GM18505 (cell line): ENCODE data around the gene COG8.

Experiments
- ATAC-seq: cut with Tn5 transposase; IDR thresholded peaks from one replicate; pipeline ENCODE4 v1.9.1; 2021; ENCODE audit not compliant: unreplicated experiment
- POLR2A ChIP-seq: IDR thresholded peaks from 4 replicates; pipeline ENCODE4 v1.6.1; 2011; ENCODE audit warnings: borderline replicate concordance; ENCODE audit not compliant: insufficient read depth, insufficient read length; ENCODE audit errors: extremely low read depth

The COG8 gene

GRCh38 chr16:69319826-69320739 is 19.3 kb downstream of the COG8 start:
- no peak for TF ChIP-seq POLR2A

GRCh38 chr16:69319381-69319780 is 20.0 kb downstream of the COG8 start:
- no peak for ATAC-seq
- TF ChIP-seq POLR2A = no peak

More at GRCh38 chr16:69319826-69320739, 19.3 kb downstream of the COG8 start:
- ATAC-seq = no peak

GRCh38 chr16:69318911-69319289 is 20.5 kb downstream of the COG8 start:
- no peak for ATAC-seq
- TF ChIP-seq POLR2A = no peak

GRCh38 chr16:69318177-69318910 is 21.0 kb downstream of the COG8 start:
- no peak for ATAC-seq
- TF ChIP-seq POLR2A = no peak

- TF ChIP-seq POLR2A = no peak
- ATAC-seq = no peak
Observed at GRCh38 chr16:69316595-69317034, 22.7 kb downstream of the COG8 start.

- no peak for ATAC-seq
- no peak for TF ChIP-seq POLR2A
Observed at GRCh38 chr16:69315486-69316311, 23.7 kb downstream of the COG8 start.

- no peak for TF ChIP-seq POLR2A
- ATAC-seq = no peak
Observed at GRCh38 chr16:69314534-69314933, 24.8 kb downstream of the COG8 start.

GRCh38 chr16:69313469-69313868 is 25.9 kb downstream of the COG8 start:
- TF ChIP-seq POLR2A = no peak
- no peak for ATAC-seq

GRCh38 chr16:69311533-69312387 is 27.6 kb downstream of the COG8 start:
- peak; percentile 45 for ATAC-seq
- TF ChIP-seq POLR2A = no peak

GRCh38 chr16:69310653-69311532 is 28.5 kb downstream of the COG8 start, which contains the start of gene VPS4A:
VPS4A (plus strand) TSS chr16:69311350; CDS start chr16:69311512, 162 bp downstream.
- peak; percentile 96 for ATAC-seq
- TF ChIP-seq POLR2A = peak; percentile 89

- no peak for TF ChIP-seq POLR2A
- ATAC-seq = no peak
Observed at GRCh38 chr16:69309316-69309715, 30.0 kb downstream of the COG8 start.
